ENCODE data around the gene OR2H1. TPM values are rescaled to one million over a fixed set of nuclear protein-coding genes. Genes with fewer than 3 reads are reported as not detected.

The OR2H1 gene
- total and polyA plus RNA-seq, 2 donors (not counting 1 experiment from before 2014, with no cell fraction given), result not detected

GRCh38 chr6:29487131-29487530 is 30.2 kb downstream of the OR2H1 start:
- no peak overlapping the region for H3K4me3 ChIP-seq (ENCODE audit: control extremely low read depth in 1 of 5, extremely low read depth in 1 of 5, insufficient read depth in 1 of 5, low read depth in 2 of 5, low read length in 4 of 5)
- TF ChIP-seq EZH2 (IDR thresholded peaks at IDR 0.05; ENCODE audit: borderline replicate concordance, insufficient read depth, low read depth, low read length, poor library complexity, severe bottlenecking) (no peak), CTCF (IDR thresholded peaks at IDR 0.05) (no peak)
- DNase-seq, result no peak
- intact Hi-C loops (cut with micrococcal nuclease), result no loop called here
- no peaks in the 10 kb centered on the region for H3K4me1 Mint-ChIP-seq
- H3K4me3 Mint-ChIP-seq, result no peak overlapping the region
- no peaks in the 10 kb centered on the region for H3K9me3 ChIP-seq (ENCODE audit: control extremely low read depth in 1 of 3, control insufficient read depth in 2 of 3, insufficient read depth in 1 of 3, low read length in 2 of 3)
- WGBS (ENCODE audit: insufficient coverage), result 98% methylated on average over 4 of the region's 5 CpGs
- ChIA-PET POLR2A (no interaction called here), CTCF (no interaction called here)
- ATAC-seq (ENCODE audit: low read depth), result no peak
- no peak overlapping the region for H3K9ac ChIP-seq (ENCODE audit: low read length)
- no peaks in the 10 kb centered on the region for H3K79me2 ChIP-seq (ENCODE audit: control insufficient read depth, insufficient read depth, low read length)
- H3K27me3 ChIP-seq (replicated peaks in 1 of 4; ENCODE audit: control extremely low read depth in 1 of 4, control insufficient read depth in 3 of 4, insufficient read depth in 4 of 4, low read length in 3 of 4), result peaks cover 0 to 9% (median 2%) of the 10 kb centered on the region in 4 experiments
- H3K27me3 Mint-ChIP-seq, result peaks cover 32% of the 10 kb centered on the region
- peaks cover 4% of the 10 kb centered on the region for H3K9me3 Mint-ChIP-seq (ENCODE audit: insufficient read depth)
- no peaks in the 10 kb centered on the region for H3K36me3 ChIP-seq (replicated peaks in 1 of 2; ENCODE audit: control extremely low read depth in 1 of 2, control insufficient read depth in 1 of 2, extremely low read depth in 1 of 2, insufficient read depth in 2 of 2, low read length in 1 of 2)
- H3K27ac Mint-ChIP-seq, result no peak overlapping the region
- no peak overlapping the region for H3K4me2 ChIP-seq (replicated peaks; ENCODE audit: low read depth, low read length, poor library complexity, severe bottlenecking)
- no peaks in the 10 kb centered on the region for H4K20me1 ChIP-seq (ENCODE audit: control insufficient read depth, insufficient read depth, low read length, poor library complexity, severe bottlenecking)
- no peak overlapping the region for H3K27ac ChIP-seq (ENCODE audit: low read length in 2 of 2)
- H2AFZ ChIP-seq (ENCODE audit: insufficient read depth, low read depth, low read length, poor library complexity, severe bottlenecking), result no peak overlapping the region
- no peaks in the 10 kb centered on the region for H3K4me1 ChIP-seq (ENCODE audit: control insufficient read depth in 2 of 2, insufficient read depth in 2 of 2, low read length in 2 of 2)

- WGBS (ENCODE audit: insufficient coverage), result 82% methylated on average over 2 of the region's 2 CpGs
- no peak for ATAC-seq (ENCODE audit: low read depth)
- CTCF ChIA-PET, result interaction anchor here (0.7 kb wide), 1 partner anchor 98 kb away, joined by 3 read pairs; no protein-coding TSS in a partner anchor
- Histone ChIP-seq H3K27me3 (replicated peaks in 1 of 4; ENCODE audit: control extremely low read depth in 1 of 4, control insufficient read depth in 3 of 4, insufficient read depth in 4 of 4, low read length in 3 of 4) (peaks cover 0 to 9% (median 2%) of the 10 kb centered on the region in 4 experiments), H2AFZ (ENCODE audit: insufficient read depth, low read depth, low read length, poor library complexity, severe bottlenecking) (no peak within 1 kb of the TSS), H3K9ac (ENCODE audit: low read length) (no peak within 1 kb of the TSS), H3K79me2 (ENCODE audit: control insufficient read depth, insufficient read depth, low read length) (no peaks in the 10 kb centered on the region), H3K36me3 (replicated peaks in 1 of 2; ENCODE audit: control extremely low read depth in 1 of 2, control insufficient read depth in 1 of 2, extremely low read depth in 1 of 2, insufficient read depth in 2 of 2, low read length in 1 of 2) (no peaks in the 10 kb centered on the region), H3K4me2 (replicated peaks; ENCODE audit: low read depth, low read length, poor library complexity, severe bottlenecking) (no peak within 1 kb of the TSS), H3K9me3 (ENCODE audit: control extremely low read depth in 1 of 3, control insufficient read depth in 2 of 3, insufficient read depth in 1 of 3, low read length in 2 of 3) (no peaks in the 10 kb centered on the region), H3K27ac (ENCODE audit: low read length in 2 of 2) (no peak within 1 kb of the TSS), H3K4me1 (ENCODE audit: control insufficient read depth in 2 of 2, insufficient read depth in 2 of 2, low read length in 2 of 2) (no peaks in the 10 kb centered on the region), H4K20me1 (ENCODE audit: control insufficient read depth, insufficient read depth, low read length, poor library complexity, severe bottlenecking) (no peaks in the 10 kb centered on the region), H3K4me3 (ENCODE audit: control extremely low read depth in 1 of 5, extremely low read depth in 1 of 5, insufficient read depth in 1 of 5, low read depth in 2 of 5, low read length in 4 of 5) (no peak within 1 kb of the TSS)
- intact Hi-C loops (cut with micrococcal nuclease), result no loop called here
- TF ChIP-seq EZH2 (IDR thresholded peaks at IDR 0.05; ENCODE audit: borderline replicate concordance, insufficient read depth, low read depth, low read length, poor library complexity, severe bottlenecking), result no peak
- no peak for TF ChIP-seq CTCF (IDR thresholded peaks at IDR 0.05)
- Mint-ChIP-seq H3K4me3 (no peak within 1 kb of the TSS), H3K9me3 (ENCODE audit: insufficient read depth) (peaks cover under 1% of the 10 kb centered on the region), H3K27me3 (peaks cover 34% of the 10 kb centered on the region), H3K27ac (no peak within 1 kb of the TSS), H3K4me1 (no peaks in the 10 kb centered on the region)
- no peak for DNase-seq
- POLR2A ChIA-PET, result no interaction called here
Measured at GRCh38 chr6:29487660-29488059, 30.7 kb downstream of the OR2H1 start, which contains the start of gene MAS1L. Gene MAS1L (minus strand): TSS chr6:29487956. CDS start chr6:29487902, 54 bp downstream.

Data from B cell (primary cell).